Mesenteric fat pad (tissue), 1 donor: Measurements from ENCODE around the gene LSM10. TPM values are rescaled to one million over a fixed set of nuclear protein-coding genes. Genes with fewer than 3 reads are reported as not detected.

Experiments used
- DNase-seq: peaks from one replicate; pipeline ENCODE4 v3.0.0-alpha.2; 2020; ENCODE audit warnings: low spot score
- total RNA-seq: library from RNA; stranded (reverse); fragmentation: NEBNext Ultra II Directional; extraction: Animal tissue kit (Norgen Biotek cat#: 25700); gene quantifications from one replicate; pipeline ENCODE4 v1.2.1, GENCODE V29; 2021
- donor health status: DM: yes; HTN: yes; CAD: no.

LSM10 gene
- total RNA-seq, 1 donor from 2014 or later = 50.1 TPM

- DNase-seq = no peak
These were observed 12.9 kb downstream of the LSM10 start for GRCh38 chr1:36384542-36385409.

- DNase-seq = no peak
These were observed 14.5 kb downstream of the LSM10 start for GRCh38 chr1:36383240-36383639.

- no peak for DNase-seq
These were observed 15.0 kb downstream of the LSM10 start for GRCh38 chr1:36382669-36383068.

GRCh38 chr1:36382231-36382630, 15.5 kb downstream of the LSM10 start:
- no peak for DNase-seq

- DNase-seq = no peak
These were observed 16.3 kb downstream of the LSM10 start for GRCh38 chr1:36381405-36381804.

- no peak for DNase-seq
These were observed 16.9 kb downstream of the LSM10 start for GRCh38 chr1:36380782-36381181.

- no peak for DNase-seq
These were observed 17.5 kb downstream of the LSM10 start for GRCh38 chr1:36380143-36380619.

GRCh38 chr1:36377791-36378492, 19.8 kb downstream of the LSM10 start:
- DNase-seq = no peak

GRCh38 chr1:36372617-36373016, 25.1 kb downstream of the LSM10 start:
- no peak for DNase-seq

- DNase-seq = no peak
These were observed 28.4 kb downstream of the LSM10 start for GRCh38 chr1:36369061-36369861.

- DNase-seq = no peak
These were observed 29.9 kb downstream of the LSM10 start for GRCh38 chr1:36367798-36368197.

GRCh38 chr1:36367066-36367465, 30.6 kb downstream of the LSM10 start:
- no peak for DNase-seq

GRCh38 chr1:36366091-36366661, 31.5 kb downstream of the LSM10 start:
- no peak for DNase-seq

- no peak for DNase-seq
These were observed 32.3 kb downstream of the LSM10 start for GRCh38 chr1:36365381-36365780.

GRCh38 chr1:36359911-36360550, 37.7 kb downstream of the LSM10 start:
- no peak for DNase-seq

- DNase-seq = no peak
These were observed 38.3 kb downstream of the LSM10 start for GRCh38 chr1:36359383-36359782.

GRCh38 chr1:36358514-36359084, 39.1 kb downstream of the LSM10 start:
- no peak for DNase-seq

- DNase-seq = no peak
These were observed 41.9 kb downstream of the LSM10 start for GRCh38 chr1:36355811-36356210.

GRCh38 chr1:36354486-36354885, 43.2 kb downstream of the LSM10 start:
- DNase-seq = no peak
